Measurements from ENCODE around the gene CREB5.

CREB5 gene

GRCh38 chr7:28408105-28408959, 4.0 kb upstream of the CREB5 start:
- DNase-seq (ENCODE audit: low read depth), result no peak

GRCh38 chr7:28408960-28409715, 3.2 kb upstream of the CREB5 start:
- DNase-seq (ENCODE audit: low read depth), result peak; percentile 94

- peak; percentile 22 for DNase-seq (ENCODE audit: low read depth)
These were observed 2.3 kb upstream of the CREB5 start for GRCh38 chr7:28409716-28410627.

- peak; percentile 68 for DNase-seq (ENCODE audit: low read depth)
These were observed 1.4 kb upstream of the CREB5 start for GRCh38 chr7:28410628-28411531.

- no peak for DNase-seq (ENCODE audit: low read depth)
These were observed 693 bp downstream of the CREB5 start for GRCh38 chr7:28413011-28413410.

GRCh38 chr7:28414453-28414852, 2.1 kb downstream of the CREB5 start:
- DNase-seq (ENCODE audit: low read depth), result no peak

- peak; percentile 18 for DNase-seq (ENCODE audit: low read depth)
These were observed 5.1 kb downstream of the CREB5 start for GRCh38 chr7:28417321-28417940.

- DNase-seq (ENCODE audit: low read depth), result no peak
These were observed 6.0 kb downstream of the CREB5 start for GRCh38 chr7:28418311-28418710.

- DNase-seq (ENCODE audit: low read depth), result peak; percentile 6
These were observed 6.6 kb downstream of the CREB5 start for GRCh38 chr7:28418966-28419365.

GRCh38 chr7:28419716-28420115, 7.4 kb downstream of the CREB5 start:
- DNase-seq (ENCODE audit: low read depth), result peak; percentile 94

GRCh38 chr7:28423112-28423511, 10.8 kb downstream of the CREB5 start:
- no peak for DNase-seq (ENCODE audit: low read depth)

GRCh38 chr7:28423918-28424514, 11.7 kb downstream of the CREB5 start:
- DNase-seq (ENCODE audit: low read depth), result no peak

- DNase-seq (ENCODE audit: low read depth), result no peak
These were observed 13.2 kb downstream of the CREB5 start for GRCh38 chr7:28425496-28425895.

GRCh38 chr7:28427236-28427635, 14.9 kb downstream of the CREB5 start:
- DNase-seq (ENCODE audit: low read depth), result no peak

- DNase-seq (ENCODE audit: low read depth), result no peak
These were observed 18.3 kb downstream of the CREB5 start for GRCh38 chr7:28430616-28431015.

- DNase-seq (ENCODE audit: low read depth), result peak; percentile 5
These were observed 19.8 kb downstream of the CREB5 start for GRCh38 chr7:28432105-28432504.

GRCh38 chr7:28433039-28433438, 20.7 kb downstream of the CREB5 start:
- peak; percentile 30 for DNase-seq (ENCODE audit: low read depth)

- peak; percentile 89 for DNase-seq (ENCODE audit: low read depth)
These were observed 21.4 kb downstream of the CREB5 start for GRCh38 chr7:28433699-28434219.

GRCh38 chr7:28434510-28434909, 22.2 kb downstream of the CREB5 start:
- DNase-seq (ENCODE audit: low read depth), result no peak

GRCh38 chr7:28435152-28435551, 22.8 kb downstream of the CREB5 start:
- no peak for DNase-seq (ENCODE audit: low read depth)

All from amniotic epithelial cell (primary cell).